Central memory CD8-positive, alpha-beta T cell (primary cell): ENCODE results near the gene DNMT3A.

Experiments used
- ATAC-seq: fragments of 150-1000 bp; cut with Tn5 transposase; replicated peaks from 2 replicates; pipeline ENCODE4 v1.10.0; 2022; ENCODE audit warnings: mild to moderate bottlenecking, moderate FRiP score, moderate number of reproducible peaks; ENCODE audit not compliant: poor library complexity, severe bottlenecking; ENCODE audit errors: extremely low read depth
- DNase-seq, 2 donors: peaks; one replicate each; pipeline ENCODE4 v3.0.0; 2021; ENCODE audit warnings: low spot score in 2 of 2
- H3K27ac Mint-ChIP-seq: one replicate; pipeline ENCODE4 v1.8.0; 2022; ENCODE audit warnings: low read depth, mild to moderate bottlenecking, moderate library complexity, mixed read lengths
- H3K27me3 Mint-ChIP-seq: one replicate; pipeline ENCODE4 v1.8.0; 2022; ENCODE audit warnings: mixed read lengths
- H3K36me3 Mint-ChIP-seq: one replicate; pipeline ENCODE4 v1.8.0; 2022; ENCODE audit warnings: mild to moderate bottlenecking, moderate library complexity, mixed read lengths; ENCODE audit not compliant: insufficient read depth
- H3K4me1 Mint-ChIP-seq: one replicate; pipeline ENCODE4 v1.8.0; 2022; ENCODE audit warnings: mixed read lengths
- H3K4me3 Mint-ChIP-seq: one replicate; pipeline ENCODE4 v1.8.0; 2022; ENCODE audit warnings: mild to moderate bottlenecking, moderate library complexity, mixed read lengths
- H3K9me3 Mint-ChIP-seq: one replicate; pipeline ENCODE4 v1.8.0; 2022; ENCODE audit warnings: mixed read lengths

The DNMT3A gene

DNA sequence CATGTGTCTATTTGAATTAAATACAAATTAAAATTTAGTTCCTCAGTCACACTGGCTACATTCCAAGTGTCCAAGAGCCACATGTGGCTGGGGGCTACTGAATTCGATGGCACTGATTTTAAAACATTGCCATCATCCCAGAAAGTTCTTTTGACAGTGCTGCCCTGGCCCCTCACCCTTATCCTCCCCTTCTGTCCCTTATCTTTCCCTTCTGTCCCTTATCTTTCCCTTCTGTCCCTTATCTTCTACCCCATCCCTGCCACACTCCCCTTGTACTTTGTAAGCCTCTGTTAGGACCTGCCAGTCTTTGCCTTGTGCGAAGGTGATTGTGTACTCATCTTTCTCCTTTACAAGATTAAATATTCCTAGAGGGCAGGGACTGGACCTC is 85.2 kb downstream of the DNMT3A start:
- Mint-ChIP-seq H3K9me3 (no peaks in the 10 kb centered on the region), H3K4me3 (no peak overlapping the region), H3K36me3 (peaks cover 6% of the 10 kb centered on the region), H3K27me3 (no peaks in the 10 kb centered on the region), H3K27ac (no peak overlapping the region), H3K4me1 (peaks cover 8% of the 10 kb centered on the region)
- DNase-seq = no peak
- ATAC-seq = no peak

DNA sequence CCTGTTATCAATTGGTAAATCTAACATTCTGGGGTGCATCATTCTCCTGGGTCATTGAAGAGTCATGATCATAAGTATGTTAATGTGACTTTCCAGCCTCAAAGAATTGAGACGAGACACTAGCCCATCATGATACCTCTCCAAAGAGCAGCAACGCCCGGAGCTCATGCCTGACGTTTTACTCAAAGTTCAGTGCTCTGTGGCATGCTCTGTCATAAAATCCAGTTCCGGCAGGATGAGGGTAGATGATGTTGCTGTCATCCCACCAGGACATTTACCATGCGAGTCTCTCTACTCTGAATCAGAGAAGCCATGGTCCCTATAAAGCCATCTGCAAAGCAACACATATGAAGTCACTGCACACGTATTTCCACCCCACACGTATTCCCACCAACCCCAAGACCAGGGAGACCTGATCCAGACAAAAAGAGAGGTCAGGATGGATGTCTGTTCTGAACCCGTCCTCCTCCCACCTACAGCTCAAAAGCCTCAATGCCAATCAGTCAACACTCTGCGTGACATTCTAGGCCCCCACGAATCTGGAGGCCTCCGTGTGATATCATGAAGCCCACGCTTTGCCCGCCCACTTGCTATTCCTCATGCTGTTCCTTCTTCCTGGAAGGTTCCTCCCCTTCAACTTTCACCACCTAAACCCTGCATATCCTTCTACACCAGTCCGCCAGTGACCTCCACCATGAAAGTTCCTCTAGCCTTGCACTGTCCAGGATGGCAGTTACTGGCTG is 85.8 kb downstream of the DNMT3A start:
- Mint-ChIP-seq H3K36me3 (peaks cover 6% of the 10 kb centered on the region), H3K9me3 (no peaks in the 10 kb centered on the region), H3K4me1 (peaks cover 9% of the 10 kb centered on the region), H3K27ac (no peak overlapping the region), H3K27me3 (no peaks in the 10 kb centered on the region), H3K4me3 (no peak overlapping the region)
- no peak for ATAC-seq
- no peak for DNase-seq

DNA sequence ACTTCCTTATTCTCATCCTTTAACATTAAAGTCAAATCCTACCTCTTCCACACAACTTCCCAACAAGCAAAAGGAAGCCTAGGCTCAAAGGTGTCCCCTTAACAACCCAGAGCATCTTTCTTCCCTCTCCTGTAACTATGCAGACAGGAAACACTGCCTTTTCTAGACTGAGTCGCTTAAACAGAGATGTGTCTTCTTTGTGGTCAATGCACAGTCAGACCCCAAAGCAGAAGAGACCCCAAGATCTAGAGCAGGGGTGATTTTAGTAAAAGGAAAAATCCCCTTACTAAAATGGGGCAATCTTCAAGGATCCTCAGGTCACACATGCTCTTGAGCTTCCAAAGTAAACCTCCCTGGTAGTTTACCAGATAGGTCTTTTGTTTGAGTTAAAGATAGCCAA is 86.8 kb downstream of the DNMT3A start:
- Mint-ChIP-seq H3K36me3 (peaks cover 6% of the 10 kb centered on the region), H3K4me1 (peaks cover 17% of the 10 kb centered on the region), H3K27ac (no peak overlapping the region), H3K4me3 (no peak overlapping the region), H3K27me3 (no peaks in the 10 kb centered on the region), H3K9me3 (no peaks in the 10 kb centered on the region)
- DNase-seq = no peak
- no peak for ATAC-seq

DNA sequence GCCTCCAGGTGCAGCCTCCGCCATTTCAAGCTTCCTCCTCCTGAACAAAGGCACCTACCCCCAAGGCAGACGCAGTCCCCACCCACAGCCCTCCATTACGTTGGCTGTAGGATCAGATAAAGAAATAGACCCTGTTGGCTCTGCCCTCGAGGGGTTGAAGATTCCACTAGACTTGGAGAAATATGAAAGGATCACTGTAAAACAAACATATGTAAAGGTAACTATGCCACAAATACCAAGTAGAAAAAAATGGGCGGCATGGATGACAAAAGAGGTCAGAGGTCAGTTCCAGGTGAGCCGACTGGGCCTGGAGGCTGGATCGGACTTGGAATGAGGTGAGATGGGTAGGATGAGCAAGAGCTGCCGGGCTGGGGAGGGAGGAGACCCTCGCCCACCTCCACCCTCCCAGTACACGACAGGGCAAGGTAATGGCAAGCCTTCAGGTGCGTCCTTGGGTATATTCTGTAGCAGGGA is 88.5 kb downstream of the DNMT3A start:
- ATAC-seq (no peak), DNase-seq (no peak)
- Mint-ChIP-seq H3K4me3 (peak overlapping the region; percentile 69), H3K36me3 (peaks cover 6% of the 10 kb centered on the region), H3K4me1 (peaks cover 17% of the 10 kb centered on the region), H3K9me3 (no peaks in the 10 kb centered on the region), H3K27me3 (no peaks in the 10 kb centered on the region), H3K27ac (peak overlapping the region; percentile 69)

DNA sequence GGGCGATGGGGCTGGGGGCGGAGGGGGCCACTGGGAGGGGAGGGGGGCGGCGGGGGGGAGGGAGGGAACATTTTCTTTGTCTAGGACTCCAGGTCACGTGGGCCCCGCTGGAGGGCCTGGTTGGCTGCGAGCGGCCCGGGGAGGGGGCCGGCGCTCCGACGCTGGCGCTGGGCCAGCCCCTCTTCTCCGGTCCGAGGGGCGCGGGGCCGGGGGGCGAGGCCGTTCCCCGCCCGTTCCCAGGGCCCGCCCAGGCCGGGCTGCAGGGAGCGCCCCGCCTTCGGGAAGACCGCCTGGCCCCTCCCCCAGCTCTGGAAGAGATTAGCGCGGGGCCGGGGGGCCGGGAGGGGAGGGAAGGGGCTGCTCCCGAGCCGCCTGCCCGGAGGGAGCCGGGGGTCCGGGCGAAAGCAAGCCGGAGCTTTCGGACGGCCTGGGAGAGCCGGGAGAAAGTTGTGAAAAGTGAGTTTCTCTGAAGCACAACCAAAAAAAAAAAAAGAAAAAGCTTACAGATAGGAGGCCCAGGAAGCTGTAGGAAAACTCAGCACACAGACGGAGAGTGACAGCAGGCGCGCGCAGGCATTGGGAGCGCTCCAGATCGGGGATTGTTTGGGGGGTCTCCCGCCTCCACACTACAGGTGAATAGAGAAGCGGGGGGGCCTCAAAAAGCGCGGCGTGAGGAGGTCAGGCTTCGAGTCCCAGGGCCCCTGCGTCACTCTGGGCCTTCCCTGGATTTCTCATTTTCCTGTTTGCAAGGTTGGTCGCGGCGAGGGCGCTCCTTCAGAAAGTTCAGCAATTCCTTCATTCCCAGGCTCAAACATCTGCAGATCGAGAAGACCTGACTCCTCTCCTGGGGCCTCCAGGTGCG is 89.2 kb downstream of the DNMT3A start:
- ATAC-seq = peak; percentile 64
- peak overlapping the region; percentile 69 for H3K4me3 Mint-ChIP-seq

DNA sequence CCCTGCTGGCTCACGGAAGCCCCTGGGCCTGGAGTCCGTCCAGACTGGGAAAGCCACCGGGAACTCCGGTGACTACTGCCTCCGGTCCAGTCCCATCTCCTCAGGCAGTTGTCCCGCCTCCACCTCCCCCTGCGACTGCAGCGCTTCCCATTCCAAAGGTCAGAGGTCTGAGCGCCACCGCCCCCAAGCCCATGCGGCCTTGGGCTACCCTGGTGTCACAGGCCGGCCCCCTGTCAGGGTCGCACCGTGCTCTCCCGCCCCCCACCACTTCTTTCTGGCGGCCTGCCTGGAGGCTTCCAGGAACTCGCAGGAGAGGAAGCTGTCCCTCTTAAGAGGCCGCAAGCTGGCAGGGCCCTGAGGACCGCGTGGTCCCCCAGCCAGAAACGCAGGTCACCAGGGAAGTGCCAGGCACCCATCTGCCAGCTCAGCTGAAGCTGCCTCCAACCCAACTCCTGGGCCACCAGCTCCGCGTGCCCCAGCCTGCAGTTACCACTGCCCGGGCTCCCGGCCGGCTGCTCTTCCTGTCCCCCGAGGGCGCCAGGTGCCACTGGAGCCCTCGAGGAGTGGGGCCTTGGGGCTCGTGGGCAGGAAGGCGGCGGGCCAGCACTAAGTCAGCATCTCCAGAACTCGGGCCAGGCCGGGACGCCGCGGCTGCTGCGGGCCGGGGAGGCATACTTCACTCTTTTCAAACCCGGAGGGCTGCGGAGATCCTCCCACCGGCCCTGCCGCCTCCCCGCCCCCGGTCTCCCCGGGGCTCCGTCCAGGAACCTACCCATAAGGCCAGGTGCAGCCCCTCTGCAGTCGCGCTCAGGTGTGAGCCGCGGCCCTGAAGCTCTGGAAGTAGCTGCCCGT is 90.1 kb downstream of the DNMT3A start:
- peak; percentile 62 for ATAC-seq
- Mint-ChIP-seq H3K27ac (peak overlapping the region; percentile 30), H3K4me3 (peak overlapping the region; percentile 69), H3K9me3 (no peaks in the 10 kb centered on the region), H3K36me3 (peaks cover 9% of the 10 kb centered on the region), H3K4me1 (peaks cover 17% of the 10 kb centered on the region), H3K27me3 (no peaks in the 10 kb centered on the region)
- no peak for DNase-seq

More for the DNA sequence above, 89.2 kb downstream of the DNMT3A start:
- no peak for DNase-seq
- peaks cover 17% of the 10 kb centered on the region for H3K4me1 Mint-ChIP-seq
- no peaks in the 10 kb centered on the region for H3K27me3 Mint-ChIP-seq
- H3K36me3 Mint-ChIP-seq = peaks cover 8% of the 10 kb centered on the region
- H3K27ac Mint-ChIP-seq = peak overlapping the region; percentile 69
- no peaks in the 10 kb centered on the region for H3K9me3 Mint-ChIP-seq

DNA sequence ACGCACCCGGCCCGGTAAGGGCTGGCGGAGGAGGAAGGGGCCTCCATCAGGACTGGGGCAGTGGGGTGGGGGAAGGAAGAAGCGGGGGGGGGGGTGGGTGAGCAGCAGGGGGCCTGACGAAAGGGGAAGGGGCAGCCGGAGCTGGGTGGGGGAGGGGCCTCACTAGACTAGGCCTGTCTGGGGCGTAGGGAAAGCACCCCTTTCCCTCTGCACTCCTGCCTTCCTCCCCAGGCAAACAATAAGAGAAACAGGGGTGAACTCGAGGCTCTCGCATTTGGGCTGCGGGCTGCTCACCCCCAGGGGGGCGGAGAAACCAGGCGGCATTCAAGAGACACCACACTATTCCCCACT is 90.7 kb downstream of the DNMT3A start:
- peak overlapping the region; percentile 69 for H3K4me3 Mint-ChIP-seq
- no peak for DNase-seq
- H3K27me3 Mint-ChIP-seq = no peaks in the 10 kb centered on the region
- H3K27ac Mint-ChIP-seq = peak overlapping the region; percentile 30
- peaks cover 17% of the 10 kb centered on the region for H3K4me1 Mint-ChIP-seq
- ATAC-seq = no peak
- no peaks in the 10 kb centered on the region for H3K9me3 Mint-ChIP-seq
- H3K36me3 Mint-ChIP-seq = peaks cover 12% of the 10 kb centered on the region

DNA sequence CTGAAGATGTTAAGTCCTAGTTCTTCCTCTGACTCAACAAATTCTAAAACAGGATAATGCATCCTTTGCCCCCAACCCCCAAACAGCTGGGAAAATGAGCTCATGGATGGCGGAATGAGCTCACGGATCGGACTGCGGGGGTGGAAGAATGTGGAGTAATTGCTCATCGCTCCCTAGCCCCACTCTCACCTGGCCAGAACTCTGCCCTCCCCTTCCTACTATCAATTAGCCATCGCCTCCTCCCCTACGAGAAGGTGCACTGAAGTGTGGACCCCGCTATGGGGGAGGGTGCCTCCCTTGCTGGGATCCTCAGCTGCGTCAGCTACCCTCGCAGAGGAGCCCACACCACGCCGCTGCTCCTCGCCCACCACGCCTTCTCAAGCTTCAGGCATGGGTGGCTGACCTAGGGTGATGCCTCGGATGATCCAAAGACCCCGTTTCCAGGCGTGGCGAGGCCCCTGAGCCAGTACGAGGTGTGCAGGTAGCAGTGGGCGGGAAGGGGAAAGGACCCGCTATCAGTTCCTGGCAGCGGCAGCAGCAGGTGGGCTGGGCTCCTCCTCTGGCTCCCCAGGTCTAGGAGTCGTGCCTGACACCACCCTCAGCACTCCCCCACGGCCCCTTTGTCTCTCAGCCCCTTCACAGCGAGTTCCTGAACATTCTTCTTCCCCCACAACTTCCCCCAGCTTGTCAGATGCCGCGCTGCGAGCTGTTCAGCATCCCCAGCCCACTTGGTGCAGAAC is 91.2 kb downstream of the DNMT3A start:
- no peaks in the 10 kb centered on the region for H3K9me3 Mint-ChIP-seq
- no peak for DNase-seq
- peak overlapping the region; percentile 69 for H3K4me3 Mint-ChIP-seq

DNA sequence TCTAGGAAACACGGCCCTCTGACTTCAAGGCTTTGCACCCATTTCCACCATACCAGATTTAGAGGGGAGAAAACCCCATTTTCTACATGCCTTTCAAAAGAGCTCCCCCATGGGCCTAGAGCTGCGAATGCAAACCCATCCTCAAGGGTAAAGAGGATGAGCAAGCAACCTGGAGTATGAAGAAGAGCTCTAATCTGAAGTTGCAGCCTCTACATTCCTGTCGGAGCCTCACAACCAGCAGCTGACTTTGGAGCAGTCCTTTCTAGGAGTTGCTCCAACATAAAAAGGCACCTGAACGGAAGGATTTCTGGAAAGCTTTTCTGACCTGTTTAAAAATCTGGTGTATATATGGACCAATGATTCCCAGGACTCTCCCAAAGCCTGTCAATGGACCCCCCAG is 91.9 kb downstream of the DNMT3A start:
- Mint-ChIP-seq H3K27ac (no peak overlapping the region), H3K4me3 (no peak overlapping the region), H3K9me3 (no peaks in the 10 kb centered on the region), H3K27me3 (no peaks in the 10 kb centered on the region), H3K36me3 (peaks cover 20% of the 10 kb centered on the region), H3K4me1 (peaks cover 17% of the 10 kb centered on the region)
- no peak for ATAC-seq
- DNase-seq = no peak

More for the DNA sequence above, 91.2 kb downstream of the DNMT3A start:
- no peak for ATAC-seq
- Mint-ChIP-seq H3K36me3 (peaks cover 14% of the 10 kb centered on the region), H3K4me1 (peaks cover 17% of the 10 kb centered on the region), H3K27me3 (no peaks in the 10 kb centered on the region), H3K27ac (no peak overlapping the region)

DNA sequence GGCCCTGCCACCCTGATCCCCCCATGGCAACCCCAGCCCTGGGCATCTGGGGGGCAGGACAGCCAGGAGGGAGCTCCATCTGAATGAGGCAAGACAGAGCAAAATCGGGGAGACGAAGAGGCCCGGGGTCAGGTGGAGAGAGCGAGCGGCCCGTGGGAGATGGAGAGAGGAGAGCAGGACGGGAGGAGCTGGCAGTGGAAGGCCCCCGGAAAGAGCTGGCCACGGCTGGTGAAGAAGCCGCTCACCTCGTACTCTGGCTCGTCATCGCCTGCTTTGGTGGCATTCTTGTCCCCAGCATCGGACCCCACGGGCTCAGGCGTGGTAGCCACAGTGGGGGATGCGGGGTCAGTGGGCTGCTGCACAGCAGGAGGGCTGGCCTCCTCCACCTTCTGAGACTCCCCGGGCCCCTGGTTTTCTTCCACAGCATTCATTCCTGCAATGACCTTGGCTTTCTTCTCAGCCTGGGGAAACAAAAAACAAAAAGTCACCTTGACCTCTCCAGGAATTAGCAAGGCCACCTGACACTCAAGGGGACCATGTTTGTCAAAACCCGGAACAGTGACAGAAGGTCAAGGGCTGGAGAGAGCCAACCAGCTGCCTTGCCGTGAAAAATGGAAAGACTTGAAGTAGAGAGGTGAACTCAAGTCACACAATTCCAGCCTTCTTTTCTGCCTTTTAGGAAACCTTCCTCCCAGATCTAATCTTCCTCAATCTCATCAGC is 93.8 kb downstream of the DNMT3A start:
- no peak for ATAC-seq
- peaks cover 22% of the 10 kb centered on the region for H3K36me3 Mint-ChIP-seq
- H3K27ac Mint-ChIP-seq = peak overlapping the region; percentile 68

DNA sequence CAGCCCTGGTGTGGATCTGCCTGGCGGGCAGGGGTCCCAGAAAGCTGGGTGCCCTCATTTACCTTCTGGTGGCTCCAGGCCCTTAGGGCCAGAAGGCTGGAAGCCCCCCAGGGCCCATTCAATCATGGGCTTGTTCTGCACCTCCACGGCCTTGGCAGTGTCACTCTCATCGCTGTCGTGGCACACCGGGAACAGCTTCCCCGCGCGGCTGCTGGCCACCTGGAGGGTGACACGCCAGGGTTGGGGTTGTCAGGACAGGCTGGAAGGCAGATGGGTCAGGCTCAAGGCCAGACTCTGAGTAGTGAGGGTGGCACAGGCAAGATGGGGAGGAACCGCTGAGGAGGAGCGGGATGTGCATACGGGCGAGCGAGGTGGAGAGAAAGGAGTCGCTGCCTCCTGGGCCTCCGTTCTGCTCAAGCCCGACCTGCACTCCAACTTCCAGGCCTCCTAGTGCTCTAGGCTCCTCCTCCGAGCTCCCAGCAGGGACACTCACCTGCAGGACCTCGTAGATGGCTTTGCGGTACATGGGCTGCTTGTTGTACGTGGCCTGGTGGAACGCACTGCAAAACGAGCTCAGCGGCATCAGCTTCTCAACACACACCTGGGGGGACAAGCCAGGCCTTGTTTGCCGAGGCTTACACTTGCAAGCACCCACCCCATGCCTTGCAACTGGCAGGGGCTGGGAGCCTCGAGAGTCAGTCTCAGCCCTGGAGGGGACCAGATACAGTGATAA is 95.0 kb downstream of the DNMT3A start:
- Mint-ChIP-seq H3K27ac (no peak overlapping the region), H3K9me3 (no peaks in the 10 kb centered on the region), H3K27me3 (no peaks in the 10 kb centered on the region), H3K36me3 (peaks cover 23% of the 10 kb centered on the region), H3K4me3 (no peak overlapping the region), H3K4me1 (peaks cover 9% of the 10 kb centered on the region)
- DNase-seq (no peak), ATAC-seq (no peak)

More for the DNA sequence above, 93.8 kb downstream of the DNMT3A start:
- Mint-ChIP-seq H3K27me3 (no peaks in the 10 kb centered on the region), H3K4me1 (peaks cover 13% of the 10 kb centered on the region), H3K9me3 (no peaks in the 10 kb centered on the region), H3K4me3 (no peak overlapping the region)
- DNase-seq = no peak
